Endothelial cell of umbilical vein (primary cell): ENCODE measurements around the gene SHROOM2. TPM values are rescaled to one million over a fixed set of nuclear protein-coding genes. Genes with fewer than 3 reads are reported as not detected.

ENCODE experiments used
- BruUV-seq: library from RNA; stranded (reverse); fragments of 400-500 nt; replicated peaks from 2 replicates; lab custom pipeline; 2021; lab: Mats Ljungman, UMichigan
- CTCF ChIA-PET: fragments of 300-600, 350-600 bp; sonication (Branson Sonifier 250); formaldehyde crosslinking; loops from one replicate; lab custom pipeline; 2021; ENCODE audit warnings: antibody characterized with exemption, inconsistent platforms; lab: Charles Lee
- POLR2A ChIA-PET: fragments of 300-600, 350-600 bp; sonication (Branson Sonifier 250); formaldehyde crosslinking; loops from one replicate; lab custom pipeline; 2021; ENCODE audit warnings: antibody characterized with exemption, inconsistent platforms; lab: Charles Lee
- DNase-seq: peaks from one replicate; pipeline ENCODE4 v3.0.0-alpha.2; 2011; ENCODE audit warnings: low read depth, low spot score
- FAIRE-seq: peaks from 2 replicates; lab custom pipeline; 2011; peaks lifted over from hg19 to GRCh38; lab: Jason Lieb, UNC
- H2AFZ ChIP-seq: 2 replicates; pipeline ENCODE4 v1.6.0; 2012; ENCODE audit warnings: low read depth, low read length, control low read depth, inconsistent platforms
- H3K27ac ChIP-seq: 2 replicates; pipeline ENCODE4 v1.5.1; 2011; ENCODE audit warnings: low read depth, mild to moderate bottlenecking, control low read depth, low read length, moderate library complexity; ENCODE audit not compliant: insufficient read depth
- H3K27me3 ChIP-seq, 2 experiments: 2 replicates each; pipeline versions ENCODE4 v1.6.0 to v1.6.1; 2011; ENCODE audit warnings: low read length in 2 of 2, mixed read lengths in 1 of 2; ENCODE audit not compliant: control insufficient read depth in 2 of 2, insufficient read depth in 2 of 2
- H3K36me3 ChIP-seq, 2 experiments: 2 replicates in 1 of 2; 3 replicates in 1 of 2; pipeline ENCODE4 v1.5.1; 2011; ENCODE audit warnings: low read length in 2 of 2, mild to moderate bottlenecking in 1 of 2, moderate library complexity in 1 of 2; ENCODE audit not compliant: control insufficient read depth in 2 of 2, insufficient read depth in 2 of 2; ENCODE audit errors: extremely low read depth in 1 of 2
- H3K4me1 ChIP-seq: 3 replicates; pipeline ENCODE4 v1.5.1; 2011; ENCODE audit warnings: mild to moderate bottlenecking, low read length; ENCODE audit not compliant: control insufficient read depth, insufficient read depth; ENCODE audit errors: extremely low read depth
- H3K4me2 ChIP-seq: 2 replicates; pipeline ENCODE4 v1.6.1; 2011; ENCODE audit warnings: low read length, control low read depth, mixed read lengths; ENCODE audit not compliant: insufficient read depth
- H3K4me3 ChIP-seq, 3 experiments: fragments of 200-600 bp in 1 of 3; sonication (generic), shearing (Covaris generic) in 1 of 3; replicated peaks in 1 of 3; 2 replicates each; pipeline ENCODE4 v1.5.1; 2011 to 2016; ENCODE audit warnings: control low read depth in 3 of 3, low read length in 3 of 3, mild to moderate bottlenecking in 2 of 3, inconsistent platforms in 1 of 3, low read depth in 1 of 3, moderate library complexity in 1 of 3; ENCODE audit not compliant: insufficient read depth in 1 of 3
- H3K79me2 ChIP-seq: 2 replicates; pipeline ENCODE4 v1.6.0; 2012; ENCODE audit warnings: low read length, inconsistent platforms; ENCODE audit not compliant: control insufficient read depth, insufficient read depth
- H3K9ac ChIP-seq: replicated peaks from 2 replicates; pipeline ENCODE3; 2011; ENCODE audit warnings: low read length, control low read depth; ENCODE audit not compliant: insufficient read depth; ENCODE audit errors: extremely low read depth
- H3K9me1 ChIP-seq: replicated peaks from 3 replicates; pipeline ENCODE4 v1.6.0; 2011; ENCODE audit warnings: mild to moderate bottlenecking, low read length; ENCODE audit not compliant: control insufficient read depth, insufficient read depth; ENCODE audit errors: extremely low read depth
- H3K9me3 ChIP-seq: replicated peaks from 2 replicates; pipeline ENCODE4 v1.5.1; 2012; ENCODE audit warnings: low read length, inconsistent platforms; ENCODE audit not compliant: control insufficient read depth, insufficient read depth
- H4K20me1 ChIP-seq: replicated peaks from 2 replicates; pipeline ENCODE3; 2011; ENCODE audit warnings: mild to moderate bottlenecking, low read length; ENCODE audit not compliant: control insufficient read depth, insufficient read depth; ENCODE audit errors: extremely low read depth
- EZH2 ChIP-seq: IDR thresholded peaks from 2 replicates; pipeline ENCODE4 v1.6.1; 2012; ENCODE audit warnings: borderline replicate concordance, low read depth, mild to moderate bottlenecking, moderate library complexity, low read length, inconsistent platforms; ENCODE audit not compliant: severe bottlenecking
- FOS ChIP-seq: IDR thresholded peaks from 2 replicates; pipeline ENCODE4 v1.6.1; 2011; ENCODE audit warnings: mild to moderate bottlenecking, low read length, moderate library complexity, borderline replicate concordance; ENCODE audit not compliant: insufficient read depth
- GATA2 ChIP-seq: IDR thresholded peaks from 2 replicates; pipeline ENCODE4 v1.7.0; 2011; ENCODE audit warnings: low read depth, mild to moderate bottlenecking, moderate library complexity, mixed read lengths, low read length; ENCODE audit not compliant: insufficient read length, insufficient read depth
- JUN ChIP-seq: IDR thresholded peaks from 2 replicates; pipeline ENCODE4 v1.6.1; 2011; ENCODE audit warnings: borderline replicate concordance, low read depth; ENCODE audit not compliant: insufficient read length, insufficient read depth
- MYC ChIP-seq: IDR thresholded peaks from one replicate; pipeline ENCODE4 v1.6.1; 2011; ENCODE audit warnings: mild to moderate bottlenecking, low read depth, low read length
- POLR2A ChIP-seq: IDR thresholded peaks from 2 replicates; pipeline ENCODE4 v1.6.1; 2012; ENCODE audit warnings: low read depth, mild to moderate bottlenecking, control low read depth, low read length
- POLR2AphosphoS5 ChIP-seq: IDR thresholded peaks from 2 replicates; pipeline ENCODE4 v1.6.1; 2012; ENCODE audit warnings: low read depth, mild to moderate bottlenecking, control low read depth, low read length, moderate library complexity; ENCODE audit not compliant: insufficient read depth
- dilution Hi-C: fragments of 300-500 bp; cut with MboI; formaldehyde crosslinking; loops from one replicate; pipeline ENCODE4 v1.15.0; 2019; ENCODE audit warnings: low sequenced_read_pairs; ENCODE audit not compliant: extremely low pct_ligation_motif_present
- intact Hi-C: fragments of 100-400 bp; cut with micrococcal nuclease; formaldehyde crosslinking; loops from one replicate; pipeline ENCODE4 v1.10.0; 2022
- polyA plus RNA-seq, 4 experiments: library from polyadenylated mRNA; depleted of rRNA in 3 of 4; stranded (reverse) in 3 of 4; unstranded in 1 of 4; fragments of >200 nt; gene quantifications; 2 replicates each; pipeline versions ENCODE4 v1.2.1 to v1.2.3, GENCODE V29; 2011 to 2012; ENCODE audit warnings: missing spikeins in 1 of 4
- total RNA-seq: library from RNA; stranded (reverse); gene quantifications from 2 replicates; pipeline ENCODE4 v1.2.3, GENCODE V29; 2021
- TF ChIP-seq, protein P1 (sequence below): IDR thresholded peaks from 2 replicates; pipeline ENCODE4 v1.6.1; 2011; ENCODE audit not compliant: insufficient read depth, insufficient read length
- TF ChIP-seq, protein P2 (sequence below), 2 donors: IDR thresholded peaks; 1 replicate in 1 of 2; 2 replicates in 1 of 2; pipeline ENCODE4 v1.5.1; 2011; ENCODE audit warnings: low read length in 2 of 2, mild to moderate bottlenecking in 2 of 2, moderate library complexity in 2 of 2, control low read depth in 1 of 2, inconsistent platforms in 1 of 2, low read depth in 1 of 2; ENCODE audit not compliant: insufficient read depth in 1 of 2; ENCODE audit errors: extremely low read depth in 1 of 2

The SHROOM2 gene
- total and polyA plus RNA-seq, 2 donors (not counting 3 experiments of a cell fraction or from before 2014, with no cell fraction given), result 3.7 to 11.8 TPM

DNA sequence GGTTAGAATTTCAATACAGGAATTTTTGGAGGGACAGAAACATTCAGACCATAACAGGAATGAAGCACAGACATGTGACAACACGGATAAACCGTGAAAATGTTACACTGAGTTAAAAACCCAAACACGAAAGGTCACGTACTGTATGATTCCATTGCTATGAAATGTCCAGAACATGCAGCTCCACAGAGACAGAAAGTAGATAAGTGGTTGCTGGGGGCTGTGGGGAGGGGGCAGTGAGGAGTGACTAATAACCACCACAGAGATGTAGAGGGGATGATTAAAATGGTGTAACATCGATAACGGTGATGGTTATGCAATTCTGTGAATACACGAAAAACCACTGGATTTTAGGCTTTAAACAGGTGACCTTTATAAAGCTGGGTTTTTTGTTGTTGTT, 28.9 kb upstream of the SHROOM2 start:
- no peak for DNase-seq
- Histone ChIP-seq H3K79me2 (no peaks in the 10 kb centered on the region), H4K20me1 (no peaks in the 10 kb centered on the region), H3K4me2 (no peak overlapping the region), H3K9me1 (no peaks in the 10 kb centered on the region), H3K9ac (no peak overlapping the region), H2AFZ (no peak overlapping the region), H3K9me3 (no peaks in the 10 kb centered on the region), H3K4me1 (no peaks in the 10 kb centered on the region), H3K36me3 (peaks cover 0 to 2% of the 10 kb centered on the region in 2 experiments), H3K27me3 (no peaks in the 10 kb centered on the region), H3K27ac (no peak overlapping the region), H3K4me3 (no peak overlapping the region)
- TF ChIP-seq, protein P1, sequence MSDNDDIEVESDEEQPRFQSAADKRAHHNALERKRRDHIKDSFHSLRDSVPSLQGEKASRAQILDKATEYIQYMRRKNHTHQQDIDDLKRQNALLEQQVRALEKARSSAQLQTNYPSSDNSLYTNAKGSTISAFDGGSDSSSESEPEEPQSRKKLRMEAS, result no peak
- TF ChIP-seq POLR2AphosphoS5 (no peak), GATA2 (no peak), MYC (no peak), JUN (no peak), EZH2 (no peak), POLR2A (no peak), FOS (no peak)
- TF ChIP-seq, protein P2, sequence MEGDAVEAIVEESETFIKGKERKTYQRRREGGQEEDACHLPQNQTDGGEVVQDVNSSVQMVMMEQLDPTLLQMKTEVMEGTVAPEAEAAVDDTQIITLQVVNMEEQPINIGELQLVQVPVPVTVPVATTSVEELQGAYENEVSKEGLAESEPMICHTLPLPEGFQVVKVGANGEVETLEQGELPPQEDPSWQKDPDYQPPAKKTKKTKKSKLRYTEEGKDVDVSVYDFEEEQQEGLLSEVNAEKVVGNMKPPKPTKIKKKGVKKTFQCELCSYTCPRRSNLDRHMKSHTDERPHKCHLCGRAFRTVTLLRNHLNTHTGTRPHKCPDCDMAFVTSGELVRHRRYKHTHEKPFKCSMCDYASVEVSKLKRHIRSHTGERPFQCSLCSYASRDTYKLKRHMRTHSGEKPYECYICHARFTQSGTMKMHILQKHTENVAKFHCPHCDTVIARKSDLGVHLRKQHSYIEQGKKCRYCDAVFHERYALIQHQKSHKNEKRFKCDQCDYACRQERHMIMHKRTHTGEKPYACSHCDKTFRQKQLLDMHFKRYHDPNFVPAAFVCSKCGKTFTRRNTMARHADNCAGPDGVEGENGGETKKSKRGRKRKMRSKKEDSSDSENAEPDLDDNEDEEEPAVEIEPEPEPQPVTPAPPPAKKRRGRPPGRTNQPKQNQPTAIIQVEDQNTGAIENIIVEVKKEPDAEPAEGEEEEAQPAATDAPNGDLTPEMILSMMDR (IDR thresholded peaks at IDR 0.05; ENCODE audit: extremely low read depth in 1 of 2, insufficient read depth in 1 of 2, low read depth in 1 of 2, low read length in 2 of 2), result no peak
- intact Hi-C loops (no loop called here), dilution Hi-C loops (no loop called here)
- ChIA-PET CTCF (interaction anchor here (1.3 to 1.6 kb wide), 2 partner anchors 11 kb away, joined by 3 to 5 read pairs; no protein-coding TSS in a partner anchor), POLR2A (no interaction called here)
- no peak for FAIRE-seq
- no TSS peak for BruUV-seq
